ENCODE results near the gene ADRM1.

Gene ADRM1

DNA sequence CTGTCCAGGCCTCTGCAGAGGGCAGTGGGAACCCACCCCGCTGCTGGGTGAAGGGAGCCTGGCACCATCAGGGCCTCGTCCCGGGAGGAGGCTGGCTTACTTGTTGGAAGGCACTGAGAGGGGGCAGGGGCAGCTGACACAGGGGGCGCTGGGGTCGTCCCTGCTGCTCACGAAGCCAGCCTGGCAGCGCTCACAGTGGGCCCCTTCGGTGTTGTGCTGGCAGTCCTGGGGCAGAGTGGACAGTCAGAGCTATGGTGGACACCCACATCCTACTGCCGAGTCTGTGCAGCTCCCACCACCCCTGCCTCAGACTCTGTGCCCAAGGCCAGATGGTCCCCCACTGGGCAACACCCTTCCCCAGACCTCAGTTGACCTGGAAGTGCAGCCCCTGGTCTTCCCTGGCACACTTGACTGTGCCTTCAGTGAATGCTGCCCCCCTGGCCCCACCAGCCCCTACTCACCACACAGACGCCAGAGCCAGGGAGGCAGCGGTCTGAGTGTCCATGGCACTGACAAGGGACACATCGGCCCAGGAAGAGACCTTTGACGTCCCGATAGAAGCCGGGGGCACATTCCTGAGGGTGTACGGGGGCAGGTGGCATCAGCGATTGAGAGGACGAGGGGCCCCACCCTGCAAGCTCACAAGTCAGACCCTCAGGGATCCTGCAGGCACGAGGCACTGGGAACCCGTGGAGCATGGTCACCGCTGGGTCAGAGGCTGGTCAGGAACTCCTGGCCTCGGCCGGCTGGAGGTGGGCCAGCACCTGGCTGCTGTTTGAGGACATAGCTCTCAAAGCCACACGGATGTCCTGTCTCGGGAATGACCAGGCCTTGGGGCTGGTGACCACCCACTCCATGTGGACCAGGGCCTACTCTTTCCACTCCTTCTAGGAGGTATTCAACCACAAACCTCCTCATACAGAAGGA, 21.4 kb downstream of the ADRM1 start:
- no peak for DNase-seq (ENCODE audit: insufficient read length, low spot score)
- no peak for TF ChIP-seq POLR2A (IDR thresholded peaks at IDR 0.05; ENCODE audit: low read depth, low read length)
- FAIRE-seq: no peak

DNA sequence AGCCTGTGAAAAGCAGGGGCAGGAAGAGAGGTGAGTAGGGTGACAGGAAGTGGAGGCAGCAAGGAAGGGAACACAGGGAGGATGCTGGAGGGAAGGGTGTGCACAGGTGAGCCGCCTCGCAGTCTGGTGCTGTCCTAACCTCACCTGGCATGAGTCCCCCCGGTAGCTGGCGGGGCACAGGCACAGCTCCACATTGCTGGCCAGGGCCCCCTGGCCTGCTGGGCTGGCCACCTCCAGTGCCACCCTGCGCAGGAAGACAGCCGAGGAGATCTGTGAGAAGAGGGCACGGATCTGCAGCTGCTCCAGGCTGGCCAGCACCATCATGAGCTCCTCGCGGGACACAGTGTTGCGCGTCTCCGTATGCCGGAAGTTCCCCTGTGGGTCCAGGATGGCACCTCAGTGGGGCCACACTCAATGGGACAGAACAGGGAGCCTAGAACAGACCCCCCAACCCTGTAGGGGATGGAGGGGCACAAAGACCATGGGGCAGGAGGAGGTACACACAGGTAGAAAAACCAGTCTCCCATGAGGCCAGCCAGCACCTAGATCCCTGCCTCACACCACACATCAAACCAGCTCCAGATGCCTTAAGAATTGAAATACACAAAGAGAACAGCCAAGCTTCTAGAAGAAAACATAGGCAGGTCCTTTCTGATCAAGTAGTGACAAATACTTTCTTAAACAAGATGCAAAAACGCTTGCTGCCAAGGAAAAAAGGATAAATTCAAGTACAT, 22.5 kb downstream of the ADRM1 start:
- TF ChIP-seq POLR2A (IDR thresholded peaks at IDR 0.05; ENCODE audit: low read depth, low read length): no peak
- no peak for DNase-seq (ENCODE audit: insufficient read length, low spot score)
- FAIRE-seq: no peak

DNA sequence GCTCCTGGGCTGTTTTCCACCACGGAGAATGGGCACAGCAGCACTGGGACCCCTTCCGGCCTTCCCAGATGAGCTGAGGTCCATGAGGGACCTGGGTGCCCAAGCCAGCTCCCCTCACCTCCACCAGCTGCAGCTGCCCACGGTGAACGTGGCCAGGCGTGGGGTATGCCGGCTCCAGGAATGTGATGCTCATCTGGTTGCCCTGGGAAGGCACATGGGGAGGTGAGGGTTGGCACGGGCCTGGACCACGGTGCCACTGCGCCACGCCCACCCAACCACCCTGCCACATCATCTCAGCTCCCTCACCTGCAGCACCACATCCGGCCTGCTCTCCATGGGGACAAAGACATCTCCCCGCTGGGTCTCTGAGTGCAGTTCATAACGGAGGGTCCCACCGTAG, 23.8 kb downstream of the ADRM1 start:
- FAIRE-seq: no peak
- DNase-seq (ENCODE audit: insufficient read length, low spot score): no peak
- TF ChIP-seq POLR2A (IDR thresholded peaks at IDR 0.05; ENCODE audit: low read depth, low read length): no peak

DNA sequence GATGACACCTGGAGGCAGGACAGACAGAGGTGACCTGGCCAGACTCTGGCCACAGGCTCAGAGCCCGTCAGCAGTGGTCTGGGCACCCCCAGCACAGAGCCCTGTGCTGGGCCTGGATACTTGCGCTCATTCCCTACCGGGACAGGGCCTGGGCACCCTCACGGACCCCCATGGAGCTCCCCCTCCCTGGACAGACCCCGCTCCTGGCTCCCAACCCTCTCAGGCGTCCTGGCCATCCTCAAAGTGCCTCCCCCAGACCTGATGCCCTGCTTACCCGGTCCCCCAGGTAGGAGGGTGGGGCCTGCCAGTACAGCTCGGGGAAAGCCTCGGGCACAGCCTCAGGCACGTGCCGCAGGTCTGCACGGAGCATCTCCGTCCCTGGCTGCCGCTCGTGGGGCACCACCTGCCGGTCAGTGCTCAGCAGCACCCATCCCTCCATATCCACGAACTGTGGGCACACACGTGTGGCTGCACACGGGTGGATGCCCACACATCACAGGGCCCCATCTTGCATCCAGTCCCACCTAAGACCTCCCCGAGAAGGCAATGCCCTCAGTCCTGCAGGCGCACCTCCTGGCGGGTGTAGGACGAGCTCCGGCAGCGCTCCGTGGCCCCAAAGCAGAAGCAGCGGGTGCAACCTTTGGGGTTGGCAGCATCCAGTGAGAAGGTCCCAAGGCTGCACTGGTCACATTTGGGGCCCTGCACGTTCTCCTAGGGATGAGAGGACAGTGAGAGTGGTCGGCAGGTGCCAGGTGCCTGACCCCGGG, 24.3 kb downstream of the ADRM1 start:
- TF ChIP-seq POLR2A (IDR thresholded peaks at IDR 0.05; ENCODE audit: low read depth, low read length): no peak
- DNase-seq (ENCODE audit: insufficient read length, low spot score) (no peak), FAIRE-seq (no peak)

DNA sequence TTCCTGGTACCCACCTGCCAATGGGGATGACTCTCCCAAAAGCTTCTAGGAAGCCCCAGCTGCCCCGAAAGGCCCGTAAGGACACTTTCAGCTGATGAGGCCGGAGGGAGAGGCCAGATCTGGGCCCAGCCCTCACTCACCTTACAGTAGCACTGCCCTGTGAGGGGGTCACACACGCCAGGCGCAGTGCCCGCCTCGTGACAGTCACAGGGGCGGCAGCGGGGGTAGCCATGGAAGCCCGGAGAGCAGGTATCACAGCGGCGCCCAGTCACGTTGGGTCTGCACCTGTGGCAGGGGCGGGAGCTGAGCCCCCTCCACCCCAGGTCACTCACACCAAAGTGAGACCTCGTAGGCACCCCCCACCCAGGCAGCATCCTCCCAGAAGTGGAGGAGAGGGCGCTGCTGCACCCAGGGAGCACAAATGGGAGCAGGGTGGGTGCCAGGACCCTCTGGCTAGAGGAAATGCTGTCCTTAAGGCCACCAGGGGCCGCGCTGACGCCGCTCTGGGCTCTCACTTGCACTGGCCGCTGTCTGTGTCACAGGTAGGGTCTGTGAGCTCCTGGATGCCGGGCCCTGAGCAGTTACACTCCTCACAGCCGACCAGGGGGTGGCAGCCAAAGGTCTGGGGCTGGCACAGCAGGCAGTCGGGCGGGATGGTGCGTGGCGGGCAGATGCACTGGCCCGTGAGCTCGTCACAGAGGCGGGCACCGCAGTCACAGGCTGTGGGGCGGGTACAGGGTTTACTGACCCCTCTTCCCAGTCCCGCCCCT, 25.1 kb downstream of the ADRM1 start:
- DNase-seq (ENCODE audit: insufficient read length, low spot score) (no peak), FAIRE-seq (no peak)
- no peak for TF ChIP-seq POLR2A (IDR thresholded peaks at IDR 0.05; ENCODE audit: low read depth, low read length)

DNA sequence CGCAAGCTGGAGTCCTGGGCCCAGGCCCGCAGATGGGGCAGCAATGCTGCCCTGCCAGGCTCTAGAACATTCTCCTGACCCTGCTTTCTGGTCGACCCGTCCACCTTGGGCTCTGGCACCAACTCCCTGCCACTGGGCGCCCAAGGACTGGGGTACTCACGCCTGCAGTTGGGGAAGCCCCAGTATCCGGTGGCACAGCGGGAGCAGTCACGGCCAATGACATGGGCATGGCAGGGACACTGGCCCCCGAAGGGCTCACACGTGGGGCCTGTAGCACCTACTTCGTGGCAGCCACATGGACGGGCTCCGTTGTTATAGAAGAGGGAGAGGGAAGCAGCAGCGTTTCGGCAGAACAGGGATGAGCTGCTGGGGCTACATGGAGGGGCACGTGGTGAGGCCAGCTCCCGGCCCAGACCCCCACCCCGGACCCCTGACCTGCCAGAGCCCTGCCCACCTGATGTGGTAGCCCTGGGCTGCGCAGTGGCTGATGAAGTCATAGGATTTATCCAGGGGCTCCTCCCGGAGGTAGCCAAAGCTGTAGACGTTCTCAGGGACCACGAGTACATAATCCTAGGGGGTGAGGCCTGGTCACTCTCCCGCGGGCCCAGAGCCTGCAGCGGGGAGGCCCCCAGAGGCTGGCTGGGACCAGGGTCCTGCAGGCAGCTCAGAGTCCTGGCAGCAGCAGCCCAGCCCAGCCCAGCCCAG, 26.0 kb downstream of the ADRM1 start:
- DNase-seq (ENCODE audit: insufficient read length, low spot score): no peak
- no peak for TF ChIP-seq POLR2A (IDR thresholded peaks at IDR 0.05; ENCODE audit: low read depth, low read length)
- FAIRE-seq: no peak

DNA sequence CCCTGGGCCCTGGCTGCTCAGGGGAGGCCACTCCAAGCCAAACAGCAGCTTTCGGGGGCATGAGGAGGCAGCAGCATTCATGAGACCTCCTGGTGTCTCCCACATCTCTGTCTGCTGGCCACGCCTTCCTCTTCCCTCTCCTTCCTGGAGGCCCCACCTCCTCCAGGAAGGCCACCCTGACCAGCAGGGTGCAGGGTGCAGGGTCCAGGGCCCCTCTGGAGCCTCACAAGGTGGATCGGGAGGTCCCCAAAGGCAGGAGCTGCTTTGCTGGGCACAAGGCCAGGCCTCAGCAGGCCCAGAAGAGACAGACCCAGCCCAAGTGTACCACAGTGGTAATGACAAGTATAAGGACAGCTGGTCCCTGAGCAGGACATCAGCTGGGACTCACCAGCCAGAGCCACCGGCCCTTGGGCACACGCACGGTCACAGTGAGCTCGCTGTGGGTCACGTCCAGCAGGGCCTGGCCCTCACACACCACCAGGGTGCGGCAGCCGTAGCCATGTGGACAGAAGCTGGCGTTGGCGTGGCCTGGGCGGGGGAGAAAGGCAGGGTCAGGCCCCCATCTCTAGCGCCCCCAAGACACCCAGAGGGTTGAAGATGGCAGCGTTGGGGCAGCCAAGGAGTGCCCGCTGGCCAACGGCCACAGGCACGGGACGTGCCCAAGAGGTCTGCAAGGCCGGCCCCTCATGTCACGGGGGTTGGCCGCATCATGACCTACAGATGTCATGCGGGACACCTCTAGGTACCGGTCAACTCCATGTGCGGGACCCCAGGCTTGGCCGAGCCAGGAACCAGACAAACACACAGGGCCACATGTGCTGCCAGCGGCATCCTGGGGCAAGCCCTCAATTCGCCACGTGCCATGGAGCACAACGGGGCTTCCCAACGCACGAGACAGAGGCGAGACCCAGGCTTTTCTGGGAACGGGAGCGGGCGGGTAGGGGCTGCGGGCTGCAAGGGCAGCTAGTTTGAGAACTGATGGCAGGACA, 26.9 kb downstream of the ADRM1 start:
- no peak for TF ChIP-seq POLR2A (IDR thresholded peaks at IDR 0.05; ENCODE audit: low read depth, low read length)
- DNase-seq (ENCODE audit: insufficient read length, low spot score): no peak
- FAIRE-seq: no peak

DNA sequence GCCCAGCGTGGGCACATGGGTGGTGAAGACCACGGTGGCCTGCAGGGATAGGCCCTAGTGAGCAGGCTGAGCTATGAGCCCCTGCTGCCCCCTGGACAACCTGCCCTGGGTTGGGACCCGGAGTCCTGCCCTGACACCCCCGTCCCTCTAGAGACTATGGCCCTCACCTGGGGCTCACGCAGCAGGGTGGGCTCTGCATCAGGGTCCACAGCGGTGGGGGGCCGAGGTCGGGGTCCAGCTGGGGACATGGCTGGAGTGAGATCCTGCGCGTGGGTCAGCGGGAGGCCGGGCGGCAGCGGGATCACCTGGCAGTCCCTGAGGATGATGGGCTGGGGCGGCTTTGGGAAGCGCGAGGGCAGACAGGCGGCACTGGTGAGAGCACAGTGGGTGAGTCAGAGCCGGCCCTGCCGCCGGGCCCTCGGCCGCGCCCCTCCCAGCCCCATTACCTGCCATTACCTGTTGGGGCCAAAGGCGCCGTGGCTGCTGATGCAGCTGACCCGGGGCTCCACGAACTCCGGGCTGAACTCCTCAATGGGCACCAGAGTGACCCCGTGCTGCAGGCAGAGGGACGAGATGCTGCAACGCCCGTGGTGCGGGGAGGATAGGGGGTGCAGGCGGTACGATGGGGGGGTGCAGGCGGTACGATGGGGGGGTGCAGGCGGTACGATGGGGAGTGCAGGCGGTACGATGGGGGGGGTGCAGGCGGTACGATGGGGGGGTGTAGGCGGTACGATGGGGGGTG, 27.9 kb downstream of the ADRM1 start:
- DNase-seq (ENCODE audit: insufficient read length, low spot score) (no peak), FAIRE-seq (no peak)
- no peak for TF ChIP-seq POLR2A (IDR thresholded peaks at IDR 0.05; ENCODE audit: low read depth, low read length)

DNA sequence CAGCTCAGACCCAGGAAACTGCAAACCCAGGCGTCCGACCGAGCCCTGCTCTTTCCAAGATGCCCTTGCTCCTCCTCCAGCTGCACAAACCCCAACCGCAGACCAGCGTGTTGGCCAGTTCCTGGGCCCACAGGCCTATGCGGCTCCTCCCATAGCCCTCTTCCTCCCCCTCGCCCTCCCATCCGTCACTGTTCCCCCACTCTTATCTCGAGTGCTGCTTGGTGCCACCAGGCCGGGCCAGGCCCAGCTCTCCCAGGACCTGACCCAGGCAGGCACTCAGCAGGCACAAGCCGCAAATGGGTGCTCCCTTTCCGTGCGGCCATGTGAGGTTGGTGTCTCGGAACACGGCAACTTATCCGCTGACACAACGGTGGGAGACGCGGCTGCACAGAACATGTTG, 28.6 kb downstream of the ADRM1 start:
- no peak for TF ChIP-seq POLR2A (IDR thresholded peaks at IDR 0.05; ENCODE audit: low read depth, low read length)
- no peak for DNase-seq (ENCODE audit: insufficient read length, low spot score)
- no peak for FAIRE-seq

DNA sequence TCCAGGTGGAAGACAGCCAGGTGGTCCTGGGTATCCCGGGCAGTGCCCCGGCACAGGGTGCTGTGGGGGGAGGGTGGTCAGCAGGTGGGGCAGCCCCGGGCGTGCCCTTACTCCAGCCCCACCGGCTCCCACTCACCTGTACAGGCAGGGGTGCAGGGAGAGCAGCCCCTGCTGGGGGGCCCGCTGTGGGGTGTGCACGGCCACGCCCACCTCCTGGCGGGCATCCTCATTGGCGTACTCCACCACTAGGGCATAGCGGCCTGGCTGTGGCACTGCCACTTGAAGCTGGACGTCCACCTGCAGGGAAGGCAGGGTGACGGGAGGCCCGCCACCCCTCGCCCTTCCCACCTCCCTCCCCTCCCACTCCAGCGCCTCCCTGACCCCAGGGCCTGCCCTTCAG, 29.6 kb downstream of the ADRM1 start:
- FAIRE-seq: no peak
- no peak for TF ChIP-seq POLR2A (IDR thresholded peaks at IDR 0.05; ENCODE audit: low read depth, low read length)
- no peak for DNase-seq (ENCODE audit: insufficient read length, low spot score)

Measured in H54 (cell line).